Right atrium auricular region (tissue), 2 donors: Measurements from ENCODE around the gene GCNT3. TPM values are rescaled to one million over a fixed set of nuclear protein-coding genes. Genes with fewer than 3 reads are reported as not detected.

Experiments
- DNase-seq: peaks from one replicate; pipeline ENCODE4 v3.0.0-alpha.2; 2019; ENCODE audit warnings: low spot score
- H3K27ac ChIP-seq, 2 donors: fragments of 200-600 bp; sonication (generic); 1 replicate in 1 of 2; 2 replicates in 1 of 2; pipeline ENCODE4 v1.5.1; 2016 to 2019
- H3K27me3 ChIP-seq, 2 donors: fragments of 200-600 bp; sonication (generic); one replicate each; pipeline versions ENCODE4 v1.5.1 to v1.6.0; 2017 to 2019
- H3K36me3 ChIP-seq: fragments of 200-600 bp; sonication (generic); one replicate; pipeline ENCODE4 v1.5.1; 2016
- H3K4me1 ChIP-seq, 2 donors: fragments of 200-600 bp; sonication (generic); one replicate each; pipeline versions ENCODE4 v1.5.1 to v1.6.0; 2017 to 2019
- H3K4me3 ChIP-seq, 2 donors: fragments of 200-600 bp; sonication (generic); 1 replicate in 1 of 2; 2 replicates in 1 of 2; pipeline ENCODE4 v1.5.1; 2017 to 2019; ENCODE audit warnings: mild to moderate bottlenecking in 1 of 2, moderate library complexity in 1 of 2
- H3K9me3 ChIP-seq, 2 donors: fragments of 200-600 bp; sonication (generic); one replicate each; pipeline ENCODE4 v1.5.1; 2019
- CTCF ChIP-seq, 2 donors: fragments of 200-600 bp; sonication (generic); IDR thresholded peaks; one replicate each; pipeline ENCODE4 v1.5.1; 2019; ENCODE audit warnings: antibody characterized with exemption in 2 of 2
- total RNA-seq, 2 donors: library from RNA; depleted of rRNA; stranded (reverse); fragments of >200 nt; gene quantifications; one replicate each; pipeline ENCODE4 v1.1.0, GENCODE V29; 2016

Gene GCNT3, protein sequence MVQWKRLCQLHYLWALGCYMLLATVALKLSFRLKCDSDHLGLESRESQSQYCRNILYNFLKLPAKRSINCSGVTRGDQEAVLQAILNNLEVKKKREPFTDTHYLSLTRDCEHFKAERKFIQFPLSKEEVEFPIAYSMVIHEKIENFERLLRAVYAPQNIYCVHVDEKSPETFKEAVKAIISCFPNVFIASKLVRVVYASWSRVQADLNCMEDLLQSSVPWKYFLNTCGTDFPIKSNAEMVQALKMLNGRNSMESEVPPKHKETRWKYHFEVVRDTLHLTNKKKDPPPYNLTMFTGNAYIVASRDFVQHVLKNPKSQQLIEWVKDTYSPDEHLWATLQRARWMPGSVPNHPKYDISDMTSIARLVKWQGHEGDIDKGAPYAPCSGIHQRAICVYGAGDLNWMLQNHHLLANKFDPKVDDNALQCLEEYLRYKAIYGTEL
- total RNA-seq, result not detected

- Histone ChIP-seq H3K36me3 (no peaks in the 10 kb centered on the region), H3K9me3 (no peaks in the 10 kb centered on the region), H3K4me1 (no peaks in the 10 kb centered on the region), H3K27me3 (no peaks in the 10 kb centered on the region), H3K4me3 (no peak within 1 kb of the TSS), H3K27ac (no peak within 1 kb of the TSS)
- no peak for DNase-seq
- no peak for TF ChIP-seq CTCF (IDR thresholded peaks at IDR 0.05)
Measured at GRCh38 chr15:59611276-59612260, at the start of gene GCNT3. TSS of gene GCNT3 (plus strand) at chr15:59611783. CDS start at chr15:59618239, 6,456 bp downstream.

DNA sequence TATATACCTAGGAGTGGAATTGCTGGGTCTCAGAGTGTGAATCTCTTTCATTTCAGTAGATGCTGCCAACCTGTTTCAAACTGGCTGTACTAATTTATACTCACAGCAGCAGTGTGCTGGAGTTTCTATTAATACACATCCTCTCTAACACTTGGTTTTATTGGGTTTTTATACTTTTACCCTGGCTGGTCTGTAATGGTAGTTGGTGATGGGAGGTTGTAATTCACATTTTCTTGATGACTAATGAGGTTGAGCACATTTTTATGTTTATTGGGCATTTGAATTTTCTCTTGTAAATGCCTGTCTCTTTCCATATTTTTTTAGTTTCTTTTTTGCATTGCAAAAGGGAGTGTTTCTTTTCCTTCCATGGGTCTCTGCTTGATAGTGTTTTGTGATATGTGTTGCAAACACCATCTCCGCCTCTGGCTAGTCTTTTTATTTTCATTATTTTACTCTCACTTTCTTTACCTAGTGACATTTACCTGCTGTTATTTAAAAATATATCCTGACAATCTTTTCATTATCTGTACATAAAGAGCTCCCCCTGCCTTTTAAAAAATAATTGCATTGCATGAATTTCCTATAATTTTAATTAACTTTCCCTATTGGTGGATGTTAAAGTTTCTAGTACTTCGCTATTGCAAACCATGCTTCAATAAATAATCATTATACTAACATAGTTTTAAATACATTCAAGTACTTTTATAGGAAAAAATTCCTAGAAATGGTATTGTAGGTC is 49.0 kb upstream of the GCNT3 start:
- no peaks in the 10 kb centered on the region for H3K27me3 ChIP-seq
- DNase-seq, result no peak
- peaks cover 0 to 17% of the 10 kb centered on the region in 2 donors for H3K9me3 ChIP-seq
- H3K4me1 ChIP-seq, result no peaks in the 10 kb centered on the region
- no peaks in the 10 kb centered on the region for H3K36me3 ChIP-seq
- no peak for TF ChIP-seq CTCF (IDR thresholded peaks at IDR 0.05)
- no peak overlapping the region for H3K4me3 ChIP-seq
- no peak overlapping the region for H3K27ac ChIP-seq

DNA sequence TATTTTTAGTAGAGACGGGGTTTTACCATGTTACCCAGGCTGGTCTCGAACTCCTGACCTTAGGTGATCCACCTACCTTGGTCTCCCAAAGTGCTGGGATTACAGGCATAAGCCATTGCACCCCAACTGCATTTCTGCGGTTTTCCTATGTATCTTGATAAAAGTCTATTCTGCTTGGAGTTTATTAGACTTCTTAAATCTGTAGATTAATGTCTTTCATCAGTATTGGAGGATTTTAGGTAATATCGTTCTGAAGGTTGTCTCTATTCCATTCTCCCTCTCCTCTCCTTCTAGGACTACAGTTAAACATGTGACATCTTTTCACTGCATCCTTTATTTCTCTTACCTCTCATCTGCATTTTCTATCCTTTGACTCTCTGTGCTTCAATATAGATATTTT is 46.3 kb upstream of the GCNT3 start:
- H3K4me1 ChIP-seq, result no peaks in the 10 kb centered on the region
- no peak overlapping the region for H3K27ac ChIP-seq
- DNase-seq, result no peak
- H3K36me3 ChIP-seq, result no peaks in the 10 kb centered on the region
- H3K4me3 ChIP-seq, result no peak overlapping the region
- no peaks in the 10 kb centered on the region for H3K27me3 ChIP-seq
- peaks cover 0 to 17% of the 10 kb centered on the region in 2 donors for H3K9me3 ChIP-seq
- TF ChIP-seq CTCF (IDR thresholded peaks at IDR 0.05), result no peak

- Histone ChIP-seq H3K9me3 (peaks cover 0 to 17% of the 10 kb centered on the region in 2 donors), H3K36me3 (no peaks in the 10 kb centered on the region), H3K4me1 (no peaks in the 10 kb centered on the region), H3K27me3 (no peaks in the 10 kb centered on the region), H3K4me3 (no peak overlapping the region), H3K27ac (no peak overlapping the region)
- no peak for TF ChIP-seq CTCF (IDR thresholded peaks at IDR 0.05)
- no peak for DNase-seq
Measured at GRCh38 chr15:59567324-59567723, 44.3 kb upstream of the GCNT3 start.

- Histone ChIP-seq H3K9me3 (peaks cover 0 to 17% of the 10 kb centered on the region in 2 donors), H3K4me1 (no peaks in the 10 kb centered on the region), H3K27ac (no peak overlapping the region), H3K36me3 (no peaks in the 10 kb centered on the region), H3K4me3 (no peak overlapping the region), H3K27me3 (no peaks in the 10 kb centered on the region)
- DNase-seq, result no peak
- no peak for TF ChIP-seq CTCF (IDR thresholded peaks at IDR 0.05)
Measured at GRCh38 chr15:59569477-59569876, 42.1 kb upstream of the GCNT3 start.
